COR-L47 (cell line): ENCODE data around the gene GPRIN1.
"Not testable (repeated sequence)": the region's sequence is repeated elsewhere in the genome, so short reads cannot be mapped to it uniquely, and the experiment has no call there.

ENCODE experiments used
- DNase-seq: peaks from one replicate; lab custom pipeline; 2025; lab: John Stamatoyannopoulos, UW

GPRIN1 gene

DNA sequence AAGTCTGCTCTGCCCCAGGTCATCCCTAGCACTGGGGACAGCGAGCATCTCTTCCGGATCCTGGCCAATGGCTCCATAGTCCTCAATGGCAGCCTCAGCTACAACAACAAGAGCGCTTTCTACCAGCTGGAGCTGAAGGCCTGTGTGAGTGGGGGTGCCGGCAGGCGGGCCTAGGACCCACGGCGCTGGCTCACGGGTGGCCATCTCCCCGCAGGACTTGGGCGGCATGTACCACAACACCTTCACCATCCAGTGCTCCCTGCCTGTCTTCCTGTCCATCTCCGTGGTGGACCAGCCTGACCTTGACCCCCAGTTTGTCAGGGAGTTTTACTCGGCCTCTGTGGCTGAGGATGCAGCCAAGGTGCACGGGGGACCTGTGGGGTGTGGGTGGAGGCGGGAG, 34.9 kb downstream of the GPRIN1 start:
- no peak for DNase-seq

- no peak for DNase-seq
Observed at GRCh38 chr5:176574297-176574591, 35.7 kb downstream of the GPRIN1 start.

GRCh38 chr5:176573564-176574296, 36.2 kb downstream of the GPRIN1 start:
- peak; percentile 60 for DNase-seq

- no peak for DNase-seq
Observed at GRCh38 chr5:176570044-176570443, 39.9 kb downstream of the GPRIN1 start.

DNA sequence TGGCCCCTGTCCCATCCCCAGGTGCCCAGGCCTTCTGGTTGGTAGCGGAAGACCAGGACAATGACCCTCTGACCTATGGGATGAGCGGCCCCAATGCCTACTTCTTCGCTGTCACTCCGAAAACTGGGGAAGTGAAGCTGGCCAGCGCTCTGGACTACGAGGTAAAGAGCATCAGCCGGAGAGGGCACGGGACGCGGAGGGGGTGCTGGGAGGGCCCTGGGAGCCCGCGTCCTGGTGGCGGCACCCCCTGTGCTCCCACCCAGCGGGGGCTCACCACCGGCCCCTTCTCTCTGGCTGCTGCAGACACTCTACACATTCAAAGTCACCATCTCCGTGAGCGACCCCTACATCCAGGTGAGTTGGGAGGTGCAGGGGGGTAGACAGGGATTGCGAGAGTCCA, 41.3 kb downstream of the GPRIN1 start:
- DNase-seq = no peak

DNA sequence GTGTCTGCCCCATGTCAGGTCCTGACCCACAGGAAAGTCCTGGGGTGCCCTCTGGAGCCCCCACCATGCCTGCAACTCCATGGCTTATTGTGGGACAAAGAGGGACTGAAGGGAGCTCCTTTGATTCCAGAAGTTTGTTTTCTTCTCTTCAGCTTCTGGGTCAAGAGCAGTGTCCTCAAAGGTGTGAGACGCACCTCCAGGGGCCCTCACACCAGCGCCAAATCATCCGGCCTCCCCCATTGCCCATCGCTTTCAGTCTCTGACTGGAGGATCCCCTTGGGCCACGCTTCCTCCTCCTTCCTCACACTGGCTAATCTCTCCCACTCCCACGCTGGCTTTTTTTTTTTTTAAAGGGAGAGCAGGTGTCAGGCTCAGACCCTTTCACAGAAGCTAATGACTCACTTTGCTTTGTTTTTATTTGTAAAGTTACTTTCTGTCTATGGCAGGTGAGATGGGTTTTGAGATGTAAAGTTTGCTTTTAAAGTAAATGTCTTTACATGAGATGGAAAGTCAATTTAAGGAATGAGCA, 44.1 kb downstream of the GPRIN1 start:
- DNase-seq = no peak

GRCh38 chr5:176564002-176564401, 46.0 kb downstream of the GPRIN1 start:
- no peak for DNase-seq

DNA sequence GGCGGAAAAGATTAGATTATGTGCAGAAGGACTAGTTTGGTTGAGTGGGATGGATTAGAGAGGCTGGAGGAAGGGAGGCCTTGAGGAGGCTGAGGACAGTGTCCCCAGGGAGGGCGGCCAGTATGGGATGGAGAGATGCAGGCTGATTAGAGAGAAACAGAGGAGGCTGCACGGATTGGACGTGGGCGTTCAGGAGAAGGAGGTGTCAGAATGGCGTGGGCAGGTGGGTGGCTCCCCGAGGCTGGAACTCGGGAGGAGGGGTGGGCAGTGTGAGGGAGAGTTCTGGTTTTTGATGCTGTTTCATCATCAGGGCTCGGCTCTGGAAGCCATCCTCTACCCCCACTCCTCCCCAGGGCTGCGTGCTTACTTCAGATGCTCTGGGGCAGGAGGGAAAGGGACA, 47.8 kb downstream of the GPRIN1 start:
- DNase-seq = no peak

DNA sequence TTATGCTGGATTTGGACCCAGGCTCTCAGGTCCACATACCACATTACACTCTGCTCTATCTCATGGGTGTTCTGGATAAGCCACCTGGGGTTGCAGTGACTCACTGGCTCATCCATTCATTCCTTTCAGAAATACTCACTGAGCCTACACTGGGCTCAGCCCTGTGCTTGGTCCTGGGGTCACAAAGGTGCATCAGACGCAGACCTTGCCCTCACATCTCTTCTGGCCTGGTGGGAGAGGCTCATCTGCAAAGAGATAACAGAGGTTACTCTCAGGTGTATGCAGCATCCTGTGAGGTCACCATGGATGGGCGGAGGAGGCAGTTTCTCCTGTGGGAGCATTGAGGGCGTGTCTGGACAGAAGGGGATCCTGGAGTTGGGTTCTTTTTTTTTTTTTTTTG, 48.7 kb downstream of the GPRIN1 start:
- DNase-seq = no peak

GRCh38 chr5:176560364-176560763, 49.6 kb downstream of the GPRIN1 start:
- no peak for DNase-seq

DNA sequence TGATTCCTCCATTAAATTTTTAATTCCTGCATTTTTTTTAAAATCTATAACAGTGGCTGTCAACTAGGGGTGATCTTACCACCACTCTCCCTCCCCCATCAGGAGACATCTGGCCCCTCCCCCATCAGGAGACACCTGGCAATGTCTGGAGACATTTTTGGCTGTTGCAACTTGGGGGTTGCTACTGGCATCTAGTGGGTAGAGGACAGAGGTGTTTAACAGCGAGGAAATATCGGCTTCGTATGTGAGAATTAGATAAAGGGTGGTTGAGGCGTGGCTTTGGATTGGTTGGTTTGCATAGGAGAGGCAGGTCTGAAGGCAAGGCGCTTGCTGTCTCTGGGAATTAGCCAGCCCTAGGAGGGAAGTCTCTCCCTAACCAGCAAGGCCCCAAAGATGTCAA, 50.3 kb downstream of the GPRIN1 start:
- DNase-seq = peak; percentile 36

DNA sequence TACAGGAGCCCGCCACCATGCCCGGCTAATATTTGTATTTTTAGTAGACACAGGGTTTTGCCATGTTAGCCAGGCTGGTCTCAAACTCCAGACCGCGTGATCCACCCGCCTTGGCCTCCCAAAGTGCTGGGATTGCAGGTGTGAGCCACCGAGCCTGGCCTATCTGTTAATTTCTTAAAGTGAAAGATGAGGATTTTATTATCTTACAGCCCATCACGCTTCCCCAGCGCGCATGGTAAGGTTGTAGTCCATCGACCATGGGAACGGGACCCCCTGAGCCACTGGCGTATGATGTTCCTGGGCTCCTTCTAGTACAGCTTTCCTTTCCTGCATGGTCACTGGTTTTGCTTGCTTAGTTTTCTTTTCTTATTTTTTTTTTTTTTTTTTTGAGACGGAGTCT, 52.1 kb downstream of the GPRIN1 start:
- no peak for DNase-seq

GRCh38 chr5:176553260-176554085, 56.5 kb downstream of the GPRIN1 start:
- peak; percentile 50 for DNase-seq

DNA sequence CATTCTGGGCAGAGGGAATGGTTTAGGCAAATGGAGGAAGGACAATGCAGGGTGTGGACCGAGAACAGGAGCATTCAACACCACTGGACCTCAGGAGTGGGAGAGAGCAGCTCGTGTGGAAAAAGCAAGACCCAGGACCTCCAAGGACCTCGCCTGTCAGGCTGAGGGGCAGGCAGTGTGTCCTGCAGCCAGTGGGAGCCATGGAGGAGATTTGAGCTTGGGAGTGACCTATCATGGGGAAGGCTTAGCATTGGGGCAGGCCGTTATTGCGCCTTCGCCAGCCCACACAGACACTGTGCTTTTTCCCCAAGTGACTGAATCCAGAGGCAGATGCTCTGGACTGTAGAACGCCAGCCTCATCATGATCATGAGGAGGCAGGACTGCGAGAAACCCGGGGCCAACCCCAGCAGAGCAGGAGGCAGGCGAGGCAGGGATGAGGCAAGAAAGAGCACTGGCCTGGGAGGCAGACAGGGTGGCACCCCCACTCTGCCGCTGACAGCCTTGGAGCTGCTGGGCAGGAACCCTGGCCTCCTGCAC, 57.6 kb downstream of the GPRIN1 start:
- no peak for DNase-seq

- DNase-seq = not testable (repeated sequence)
Observed at GRCh38 chr5:176550937-176551336, 59.0 kb downstream of the GPRIN1 start.

DNA sequence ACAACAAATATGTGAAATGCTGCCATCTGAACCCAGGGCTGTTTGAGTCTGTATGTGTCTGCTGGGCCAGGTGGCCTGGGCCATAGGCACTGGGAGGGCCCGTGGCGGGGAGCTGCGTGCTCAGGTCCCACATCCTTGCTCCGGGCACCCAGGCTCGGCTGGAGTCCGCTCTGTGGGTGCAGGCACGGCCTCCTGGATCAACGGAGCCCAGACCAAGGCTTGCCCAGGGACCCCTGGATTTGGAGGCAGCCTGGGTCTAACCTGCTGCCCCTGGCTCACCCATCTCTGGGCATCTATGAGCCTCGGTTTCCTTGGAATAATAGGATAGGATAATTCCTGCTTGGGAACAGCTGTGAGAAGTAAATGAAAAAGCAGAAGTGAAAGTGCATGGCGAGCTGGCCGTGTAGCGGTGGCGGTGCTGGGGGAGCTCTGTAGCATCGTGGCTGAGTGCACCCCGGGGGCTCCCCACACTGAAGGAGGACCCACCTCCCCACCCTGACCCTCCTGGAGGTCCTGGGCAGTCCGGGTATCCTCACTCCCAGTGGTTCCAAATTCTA, 59.6 kb downstream of the GPRIN1 start:
- no peak for DNase-seq

DNA sequence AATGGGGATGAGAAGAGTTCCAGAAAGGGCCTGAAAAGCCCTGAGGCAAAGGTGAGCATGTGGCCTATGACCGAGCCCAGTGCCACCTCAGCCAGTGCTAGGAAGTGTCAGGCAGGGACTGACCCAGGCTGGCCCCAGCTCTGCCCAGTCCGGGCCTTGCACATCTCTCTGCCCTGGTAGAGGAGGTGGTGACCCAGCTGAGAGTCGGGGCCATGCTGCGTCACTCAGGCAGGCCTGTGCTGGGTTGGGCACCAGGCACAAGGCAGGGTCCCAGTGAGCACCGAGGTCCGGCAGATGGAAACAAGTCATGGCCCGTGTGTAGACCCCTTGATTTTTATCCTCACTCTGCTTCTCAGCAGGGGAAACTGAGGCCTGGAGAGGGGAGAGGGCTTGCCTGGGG, 60.1 kb downstream of the GPRIN1 start:
- DNase-seq = no peak

GRCh38 chr5:176548967-176549444, 61.0 kb downstream of the GPRIN1 start, which contains the start of gene CDHR2:
TSS of gene CDHR2 (plus strand) at chr5:176549342. CDS start at chr5:176565353, 16,011 bp downstream.
- no peak for DNase-seq

GRCh38 chr5:176547802-176548201, 62.2 kb downstream of the GPRIN1 start:
- no peak for DNase-seq
